Activated CD4-positive, alpha-beta T cell treated with anti-CD3 and anti-CD28 coated beads, Interleukin-2, amount 50 U/mL, for 1 hour (primary cell): Measurements from ENCODE around the gene RABGAP1L.

Experiments
- DNase-seq: peaks from one replicate; pipeline ENCODE4 v3.0.0-alpha.2; 2020

The RABGAP1L gene

DNA sequence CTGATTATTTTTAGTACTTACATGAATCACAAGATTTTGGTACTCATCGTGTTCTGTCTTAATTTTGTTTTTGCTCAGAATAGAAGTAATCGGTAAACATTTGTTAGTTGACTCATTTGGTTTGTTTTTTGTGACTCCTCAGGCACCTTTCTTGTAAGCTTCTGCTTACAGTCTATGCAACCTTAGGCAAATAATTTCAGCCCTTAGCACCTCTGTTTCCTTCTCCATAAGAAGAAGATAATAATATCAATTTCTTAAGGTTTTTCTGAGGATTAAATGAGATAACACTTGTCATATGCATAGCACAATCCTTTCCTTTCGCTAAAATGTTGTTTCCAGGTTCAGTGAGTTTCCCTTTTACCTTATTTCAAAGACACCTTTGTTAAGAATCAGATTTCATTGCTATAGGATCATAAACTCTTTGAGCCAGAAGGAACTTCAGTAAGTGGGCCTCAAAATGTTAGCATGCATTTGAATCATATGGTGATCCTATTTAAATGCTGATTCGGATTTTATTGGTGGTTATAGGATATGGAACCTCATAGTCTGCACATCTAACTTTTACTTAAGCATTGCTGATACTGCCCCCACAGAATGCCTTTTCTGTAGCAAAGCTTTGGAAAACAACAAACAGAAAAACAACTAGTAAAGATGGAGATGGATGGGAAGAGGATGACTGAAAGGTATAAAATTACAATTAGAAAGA lies 567.7 kb downstream of the RABGAP1L start:
- no peak for DNase-seq

DNA sequence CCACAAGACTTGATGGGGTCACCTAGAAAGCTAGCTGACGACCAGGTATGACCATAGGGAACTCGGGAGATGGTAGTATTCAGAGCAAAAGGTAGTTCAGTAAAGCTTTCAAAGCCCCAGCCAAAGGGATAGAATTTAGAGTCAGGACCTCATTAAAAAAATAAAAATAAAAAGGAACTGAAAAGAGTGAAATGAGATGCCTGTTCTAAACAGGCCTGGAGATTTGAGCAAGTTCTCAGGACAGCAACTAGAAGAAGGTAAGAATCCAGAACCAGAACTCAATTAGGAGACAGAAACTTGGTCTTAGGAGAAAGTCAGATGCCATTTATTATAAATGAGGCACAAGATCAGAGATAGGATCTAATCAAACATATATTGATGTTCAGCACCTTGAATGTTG lies 575.0 kb downstream of the RABGAP1L start:
- no peak for DNase-seq

DNA sequence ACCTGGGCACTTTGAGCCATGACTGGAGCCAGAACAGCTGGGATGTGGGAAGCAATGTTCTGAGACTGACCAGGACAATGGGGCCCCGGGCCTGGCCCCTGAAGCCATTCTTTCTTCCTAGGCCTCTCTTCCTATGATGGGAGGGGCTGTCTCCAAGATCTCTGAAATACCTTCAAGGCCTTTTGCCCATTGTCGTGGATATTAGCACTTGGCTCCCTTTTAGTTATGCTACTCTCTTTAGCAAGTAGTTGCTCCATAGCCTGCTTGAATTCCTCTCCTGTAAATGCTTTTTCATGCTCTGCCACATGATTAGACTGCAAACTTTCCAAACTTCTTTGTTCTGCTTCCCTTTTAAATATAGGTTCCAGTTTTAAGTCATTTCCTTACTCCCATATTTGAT lies 577.5 kb downstream of the RABGAP1L start:
- no peak for DNase-seq

DNA sequence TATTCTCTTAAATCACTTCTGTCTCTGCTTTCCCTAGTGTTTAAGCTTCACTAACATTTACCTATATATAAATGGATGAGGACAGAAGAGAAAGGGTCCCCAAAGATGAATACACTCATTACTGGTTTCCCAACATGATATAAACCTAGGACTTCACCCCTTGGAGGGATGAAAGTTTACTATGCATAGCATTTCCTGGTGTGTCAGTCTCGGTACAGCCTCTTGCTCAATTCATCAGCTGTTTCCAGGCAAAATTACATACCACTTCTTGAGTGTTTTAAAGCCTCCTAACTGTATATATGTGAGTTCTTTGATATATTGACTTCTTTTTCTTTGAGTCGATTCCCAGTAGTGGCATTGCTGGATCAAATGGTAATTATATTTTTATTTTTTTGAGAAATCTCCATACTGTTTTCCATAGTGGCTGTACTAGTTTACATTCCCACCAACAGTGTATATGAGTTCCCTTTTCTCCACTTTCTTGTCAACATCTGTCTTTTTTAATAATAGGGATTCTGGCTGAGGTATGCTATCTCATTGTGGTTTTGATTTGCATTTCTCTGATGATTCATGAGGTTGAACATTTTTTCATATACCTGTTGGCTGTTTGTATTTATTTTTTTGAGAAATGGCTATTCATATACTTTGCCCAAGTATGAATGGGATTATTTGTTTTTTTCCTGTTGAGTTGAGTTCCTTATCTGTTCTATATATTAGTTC lies 581.1 kb downstream of the RABGAP1L start:
- no peak for DNase-seq

DNA sequence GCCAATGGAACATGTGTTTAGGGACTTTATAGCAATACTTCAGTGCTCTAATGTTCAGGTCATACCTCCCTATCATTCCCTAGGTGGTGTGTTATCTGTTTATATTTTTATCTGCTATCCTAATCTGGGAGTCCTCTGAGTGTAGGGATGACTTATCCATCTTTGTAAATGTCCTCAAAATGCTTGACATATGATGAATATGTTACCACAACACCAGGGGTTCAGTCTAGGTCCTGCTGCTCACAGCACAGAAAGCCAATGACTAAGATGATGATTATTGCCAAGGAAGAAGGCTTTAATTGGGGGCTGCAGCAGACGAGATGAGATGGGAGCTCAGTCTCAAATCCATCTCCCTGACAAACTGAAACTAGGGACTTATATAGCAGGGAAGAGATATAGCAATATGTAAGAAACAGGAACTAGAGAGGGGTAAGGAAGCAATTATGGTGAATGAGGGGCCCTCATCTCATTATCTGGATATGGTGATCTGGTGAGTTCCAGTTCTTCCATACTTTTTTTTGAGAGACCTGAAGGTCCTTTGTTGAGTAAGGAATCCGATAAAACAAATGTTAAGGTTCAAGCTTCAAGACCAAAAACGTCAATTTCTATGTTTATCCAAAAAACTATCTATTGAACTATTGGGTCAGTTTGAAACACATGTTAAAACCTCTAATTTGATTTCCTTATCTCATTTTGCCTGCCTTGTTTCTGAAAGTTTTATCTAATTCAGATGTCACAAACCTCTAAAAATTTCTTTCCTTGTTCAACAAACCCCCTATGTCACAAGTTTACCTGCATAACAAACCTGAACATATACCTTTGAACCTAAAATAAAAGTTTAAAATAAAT lies 583.7 kb downstream of the RABGAP1L start:
- DNase-seq, result no peak

DNA sequence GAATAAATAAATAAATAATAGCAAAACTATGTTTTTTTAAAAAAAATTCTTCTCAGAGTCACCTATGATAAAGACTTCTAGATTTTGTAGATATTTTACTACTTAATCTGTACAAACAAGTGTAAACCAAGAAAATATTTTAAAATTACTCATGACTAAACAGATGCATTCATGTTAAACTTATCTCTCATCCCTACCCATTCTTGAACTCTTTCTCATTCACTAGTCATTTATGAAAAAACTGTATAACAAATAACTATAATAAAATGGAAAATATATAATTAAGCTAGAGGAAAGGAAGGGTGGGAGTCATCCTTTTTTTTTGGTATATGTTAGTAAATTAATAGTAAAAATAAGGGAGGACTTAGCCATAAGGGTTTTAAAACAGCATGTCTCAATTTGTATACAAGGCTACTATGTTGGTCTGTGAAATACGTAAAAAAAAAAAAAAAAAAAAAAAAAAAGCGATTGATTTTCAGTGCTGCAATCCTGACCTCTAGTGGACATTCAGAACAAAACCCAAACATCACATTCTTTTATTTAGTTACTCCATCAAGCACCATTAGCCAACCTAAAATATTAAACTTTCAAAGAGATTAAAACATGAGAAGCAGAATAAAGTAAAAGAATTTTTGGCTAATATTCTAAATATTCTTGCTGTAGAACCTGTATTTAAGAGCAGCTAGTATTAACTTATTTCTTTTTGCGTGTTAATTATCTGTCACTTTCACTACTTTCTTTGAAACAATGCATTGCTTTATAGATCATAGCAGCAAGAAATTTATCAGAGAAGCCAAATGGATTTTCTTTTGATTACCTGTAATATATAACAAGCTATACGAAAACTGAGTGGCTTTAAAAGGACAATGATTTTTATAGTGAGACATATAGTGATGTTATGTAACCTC lies 584.6 kb downstream of the RABGAP1L start:
- DNase-seq, result no peak

DNA sequence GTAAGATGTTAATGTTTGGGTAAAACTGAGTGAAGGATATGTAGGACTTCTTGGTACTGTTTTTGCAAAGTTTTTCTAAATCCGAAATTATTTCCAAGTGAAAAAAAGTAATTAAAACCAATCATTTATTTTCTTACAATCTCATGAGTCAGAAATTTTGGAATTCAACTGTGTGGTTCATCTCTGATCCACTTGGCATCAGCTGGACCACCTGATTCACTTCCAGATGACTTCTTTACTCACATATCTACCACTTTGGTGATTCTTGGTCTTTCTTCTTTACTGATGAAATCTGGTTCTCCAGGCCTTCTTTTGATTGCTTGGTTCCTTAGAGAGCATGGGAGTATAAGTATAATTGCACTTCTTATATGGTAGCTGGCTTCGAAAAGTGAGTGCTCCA lies 585.6 kb downstream of the RABGAP1L start:
- no peak for DNase-seq

DNA sequence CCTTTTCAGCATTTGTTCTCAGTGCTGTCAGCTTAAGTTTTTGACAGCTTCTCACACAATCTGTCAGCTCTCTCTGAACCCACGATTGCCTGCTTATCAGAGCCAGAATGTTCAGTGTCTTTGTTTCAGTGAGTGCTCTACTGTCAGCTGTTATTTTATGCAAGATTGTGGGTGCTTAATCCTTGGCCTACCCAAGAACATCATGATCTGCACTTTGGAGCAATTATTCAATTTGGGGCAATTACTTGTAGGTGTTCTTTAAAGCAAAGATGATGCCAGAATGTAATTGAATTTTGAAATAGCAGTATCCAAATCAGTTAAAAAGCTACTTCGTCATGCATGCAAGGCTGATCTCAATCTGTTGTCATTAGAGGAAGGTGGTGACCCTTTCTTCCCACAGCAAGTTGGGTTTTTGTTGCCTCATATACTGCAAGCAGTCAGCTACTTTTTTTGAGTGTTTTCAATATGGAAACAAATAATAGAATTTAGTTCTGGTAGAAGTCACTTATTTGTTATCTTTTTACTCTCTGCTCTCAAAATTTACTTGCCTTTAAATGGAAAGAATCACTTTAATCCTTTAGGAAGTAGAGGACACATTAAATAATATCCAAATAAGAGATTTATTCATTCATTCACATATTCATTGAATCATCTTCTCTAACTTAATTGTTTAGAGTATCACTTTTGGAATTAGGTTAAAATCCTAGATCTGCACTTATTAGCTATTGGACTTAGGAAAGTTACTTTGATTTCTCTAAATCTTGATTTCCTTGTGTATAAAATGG lies 586.9 kb downstream of the RABGAP1L start:
- no peak for DNase-seq

DNA sequence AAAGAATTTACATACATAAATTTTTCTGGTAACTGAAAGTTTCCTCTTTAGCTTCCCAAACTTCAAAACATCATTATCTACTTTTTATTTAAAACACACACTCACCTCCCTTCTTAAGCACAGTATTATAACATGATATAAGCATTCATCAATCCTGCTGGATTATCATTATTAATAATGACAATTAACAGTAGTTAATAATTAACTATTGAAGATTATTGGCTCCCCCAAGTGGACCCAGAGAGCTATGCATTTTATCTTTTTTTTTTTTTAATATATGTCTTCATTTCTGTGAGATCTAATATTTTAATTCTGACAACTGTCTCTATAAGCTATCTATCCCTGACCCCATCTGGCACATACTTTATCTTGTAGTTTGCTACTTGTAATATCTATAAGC lies 588.3 kb downstream of the RABGAP1L start:
- no peak for DNase-seq

DNA sequence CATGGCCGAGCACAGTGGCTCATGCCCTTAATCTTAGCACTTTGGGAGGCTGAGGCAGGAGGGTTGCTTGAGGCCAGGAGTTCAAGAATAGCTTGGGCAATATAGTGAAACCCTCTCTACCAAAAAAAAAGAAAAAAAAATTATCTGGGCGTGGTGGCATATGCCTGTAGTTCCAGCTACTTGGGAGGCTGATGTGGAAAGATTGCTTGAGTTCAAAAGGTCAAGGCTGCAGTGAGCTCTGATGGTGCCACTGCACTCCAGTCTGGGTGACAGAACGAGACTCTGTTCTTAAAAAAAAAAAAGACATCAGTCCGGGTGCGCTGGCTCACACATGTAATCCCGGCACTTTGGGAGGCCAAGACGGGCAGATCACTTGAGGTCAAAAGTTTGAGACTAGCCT lies 589.3 kb downstream of the RABGAP1L start:
- DNase-seq, result no peak

DNA sequence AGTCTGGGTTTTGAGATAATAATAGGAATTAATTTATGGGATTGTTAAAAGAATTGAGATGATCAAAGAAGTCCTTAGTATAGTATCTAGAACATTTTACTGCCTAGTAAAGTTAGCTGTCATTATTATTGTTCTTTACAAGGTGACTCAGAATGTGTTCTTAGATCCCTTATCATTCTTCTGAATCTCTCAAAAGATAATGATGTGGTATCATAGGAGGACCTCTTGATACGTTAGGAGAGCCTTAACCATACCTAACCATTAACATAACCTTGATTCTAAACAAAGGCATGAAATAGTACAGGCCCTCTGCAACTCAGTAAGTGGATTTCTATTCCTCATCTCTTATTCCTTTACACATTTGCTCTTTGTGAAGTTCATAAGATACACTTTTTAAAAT lies 593.8 kb downstream of the RABGAP1L start:
- DNase-seq, result no peak

DNA sequence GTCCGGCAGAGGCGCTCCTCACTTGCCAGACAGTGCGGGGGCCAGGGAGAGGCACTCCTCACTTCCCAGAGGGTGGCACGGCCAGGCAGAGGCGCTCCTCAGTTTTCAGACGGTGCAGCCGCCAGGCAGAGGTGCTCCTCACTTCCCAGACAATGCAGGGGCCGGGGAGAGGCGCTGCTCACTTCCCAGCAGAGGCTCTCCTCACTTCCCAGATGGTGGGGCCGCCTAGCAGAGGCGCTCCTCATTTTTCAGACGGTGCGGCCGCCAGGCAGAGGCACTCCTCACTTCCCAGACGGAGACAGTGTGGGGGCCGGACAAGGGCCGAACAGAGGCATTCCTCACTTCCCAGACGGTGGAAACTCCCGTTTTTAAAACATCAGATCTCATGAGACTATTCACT lies 602.0 kb downstream of the RABGAP1L start:
- DNase-seq, result no peak

DNA sequence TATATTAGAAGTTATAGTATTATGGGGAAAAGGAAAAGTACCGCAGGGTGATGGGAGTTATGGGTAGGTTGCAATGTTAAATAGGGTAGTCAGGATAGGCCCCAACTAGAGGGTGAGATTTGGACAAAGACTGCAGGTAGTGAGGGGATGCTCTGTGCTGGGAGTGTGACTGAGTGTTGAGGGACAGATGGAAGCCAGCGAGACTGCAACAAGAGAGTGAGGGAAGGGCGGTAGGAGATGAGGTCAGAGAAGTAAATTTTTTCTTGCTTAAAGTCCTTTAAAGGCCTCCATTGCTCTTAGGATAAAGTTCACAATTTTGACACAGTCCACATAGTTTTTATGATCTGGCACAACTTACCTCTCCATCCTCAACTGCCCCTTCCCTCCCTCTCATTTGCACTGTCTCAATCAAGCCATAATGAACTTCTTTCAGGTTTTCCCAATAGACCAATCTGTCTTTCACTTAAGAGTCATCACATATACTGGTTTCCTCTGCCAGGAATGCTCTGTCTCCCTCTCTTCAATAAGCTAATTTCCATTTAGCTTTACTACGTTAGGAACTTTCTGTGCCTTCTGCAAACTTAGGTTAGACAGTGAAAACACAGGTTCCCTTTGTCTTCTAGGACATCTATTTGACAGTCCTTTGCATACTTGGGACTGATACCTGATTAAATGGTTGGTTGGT lies 602.7 kb downstream of the RABGAP1L start:
- DNase-seq, result no peak

DNA sequence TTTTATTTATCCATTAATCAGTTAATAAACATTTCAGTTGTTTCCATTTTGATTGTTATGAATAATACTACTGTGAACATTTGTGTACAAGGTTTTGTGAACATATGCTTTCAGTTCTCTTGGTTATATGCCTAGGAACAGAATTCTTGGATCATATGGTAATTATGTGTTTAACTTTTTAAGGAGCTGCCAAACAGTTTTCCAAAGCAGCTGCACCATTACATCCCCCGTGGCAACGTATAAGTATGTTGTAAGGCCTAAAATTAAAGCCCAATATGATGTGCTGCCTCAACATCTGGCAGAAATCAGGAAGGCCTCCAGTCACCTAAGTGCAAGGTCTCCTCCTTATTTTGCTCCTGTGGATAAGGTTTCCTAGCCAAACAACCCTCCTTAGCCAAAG lies 604.9 kb downstream of the RABGAP1L start:
- DNase-seq, result no peak

DNA sequence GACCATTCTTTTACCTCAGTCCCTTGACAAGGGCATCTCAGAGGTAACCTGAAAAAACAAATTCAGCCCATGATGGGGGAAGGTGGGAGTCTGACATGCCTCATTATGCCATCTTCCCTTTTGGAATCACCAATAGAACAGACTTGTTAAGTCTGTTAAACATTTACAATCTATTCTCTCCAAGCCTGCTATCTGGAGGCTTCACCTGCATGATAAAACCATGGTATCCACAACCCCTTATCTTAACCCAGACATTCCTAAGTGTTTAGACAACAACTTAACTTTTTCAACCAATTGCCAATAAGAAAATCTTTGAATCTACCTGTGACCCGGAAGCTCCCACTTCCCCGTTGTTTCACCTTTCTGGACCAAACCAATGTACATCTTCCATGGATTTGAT lies 607.4 kb downstream of the RABGAP1L start:
- no peak for DNase-seq

DNA sequence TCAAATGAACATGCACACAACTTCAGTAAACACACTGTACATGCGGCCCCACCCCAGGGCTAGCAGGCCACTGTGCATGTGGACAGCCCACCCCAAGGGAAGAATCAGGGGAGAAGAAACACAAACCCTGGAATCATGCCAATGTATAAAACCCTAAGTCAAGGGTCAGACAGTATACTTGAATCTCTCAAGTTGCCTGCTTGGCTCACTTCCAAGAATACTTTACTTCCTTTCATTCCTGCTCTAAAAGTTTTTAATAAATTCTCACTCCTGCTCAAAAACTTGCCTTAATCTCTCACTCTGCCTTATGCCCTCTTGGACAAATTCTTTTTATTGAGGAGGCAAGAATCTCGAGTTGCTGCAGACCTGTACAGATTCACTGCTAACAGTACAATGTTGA lies 609.2 kb downstream of the RABGAP1L start:
- no peak for DNase-seq

DNA sequence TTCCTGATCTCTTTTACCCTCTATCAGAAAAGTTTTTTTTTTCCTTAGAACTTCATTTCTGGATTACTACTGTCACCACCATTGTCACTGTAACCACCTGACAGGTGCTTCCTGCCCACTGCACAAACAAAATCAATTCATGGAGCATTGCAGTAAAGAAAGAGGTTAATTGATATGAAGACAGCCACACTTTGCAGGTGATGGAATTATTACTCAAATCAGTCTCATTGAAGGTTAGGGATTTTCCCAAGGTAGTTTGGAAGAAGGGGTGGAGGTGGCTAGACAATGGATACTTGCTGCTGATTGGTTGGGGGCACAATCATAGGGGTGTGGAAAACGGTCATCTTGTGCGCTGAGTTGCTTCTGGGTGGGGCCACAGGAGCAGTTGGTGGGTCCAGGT lies 609.6 kb downstream of the RABGAP1L start:
- no peak for DNase-seq

DNA sequence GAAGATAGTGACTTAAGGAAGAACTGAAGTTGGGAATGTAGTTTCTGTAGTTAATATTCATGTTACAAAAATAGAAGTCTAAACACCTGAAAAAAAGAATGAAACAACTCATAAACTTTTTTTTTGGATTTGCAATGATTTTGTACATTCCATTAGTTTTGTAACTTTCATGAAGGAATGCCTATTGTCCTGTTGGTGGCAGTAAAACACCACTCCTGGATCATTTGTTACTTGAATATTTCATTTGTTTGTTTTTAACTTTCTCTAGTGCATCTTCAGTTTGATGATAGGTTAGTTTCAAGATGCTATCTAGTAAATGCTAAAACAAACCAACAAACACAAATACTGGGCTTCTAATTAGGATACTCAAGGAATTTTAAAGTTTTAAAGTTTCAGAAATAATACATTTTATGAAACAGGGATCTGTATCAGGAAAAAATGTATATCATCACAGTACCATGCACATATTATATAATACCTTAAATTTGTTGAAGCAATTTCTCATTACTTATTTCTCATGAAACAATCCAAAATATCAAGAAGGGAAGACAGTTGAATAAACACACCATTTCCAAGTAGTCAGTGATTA lies 610.7 kb downstream of the RABGAP1L start:
- no peak for DNase-seq

DNA sequence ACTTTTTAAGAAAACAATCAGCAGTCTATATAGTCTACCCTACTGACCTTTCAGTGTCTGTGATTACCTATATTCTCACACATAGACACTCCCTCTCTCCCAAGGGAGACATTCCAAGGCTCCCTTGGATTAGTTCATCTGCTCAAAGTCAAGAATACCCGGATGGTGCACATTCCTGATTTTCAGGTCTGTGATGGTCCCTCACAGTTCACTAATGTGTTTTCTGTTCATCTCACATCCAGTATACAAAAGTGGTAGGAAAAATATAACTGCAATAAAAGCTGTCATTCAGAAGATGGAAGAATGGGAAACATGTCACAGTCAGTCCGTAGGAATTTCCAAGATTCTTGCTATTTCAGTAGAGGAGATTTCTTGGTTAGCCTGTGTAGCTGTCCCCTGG lies 616.3 kb downstream of the RABGAP1L start:
- no peak for DNase-seq

DNA sequence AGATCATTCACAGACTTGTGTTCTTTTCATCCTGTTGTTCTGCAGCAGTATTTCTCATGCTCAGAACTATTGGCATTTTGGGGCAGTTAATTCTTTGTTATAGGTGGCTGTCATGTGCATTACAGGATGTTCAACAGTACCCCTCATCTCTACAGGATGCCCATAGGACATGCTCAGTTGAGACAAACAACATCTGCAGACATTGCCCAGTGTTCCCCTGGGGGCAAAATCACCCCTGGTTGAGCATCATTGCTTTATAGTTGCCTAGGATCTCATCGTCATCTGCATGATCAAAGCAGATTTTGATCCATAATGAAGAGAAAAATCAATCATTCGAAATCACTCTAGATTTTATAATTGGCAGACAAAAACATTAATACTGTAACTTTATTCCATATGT lies 617.9 kb downstream of the RABGAP1L start:
- no peak for DNase-seq

DNA sequence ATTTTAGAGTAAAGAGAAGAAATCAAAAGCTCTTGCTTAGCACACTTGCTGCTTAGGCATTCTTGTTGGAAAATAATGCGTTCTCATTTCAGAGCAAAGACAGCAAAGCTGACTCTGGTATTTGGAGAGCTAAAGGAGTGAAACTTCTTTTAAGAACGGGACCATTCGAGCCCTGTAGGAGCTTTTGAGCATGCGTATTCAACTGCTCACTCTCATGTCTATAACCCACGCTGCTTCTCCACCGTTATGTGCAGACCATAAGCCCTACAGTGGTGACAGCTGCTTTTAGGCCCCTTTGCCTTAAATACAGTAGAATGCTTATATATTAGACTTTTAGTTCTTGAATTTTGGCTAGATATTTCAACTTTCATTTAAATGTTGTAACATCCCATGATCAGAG lies 626.2 kb downstream of the RABGAP1L start:
- DNase-seq, result no peak
